ENCODE results near the gene ARHGAP27.
A peak's percentile ranks its signal among the peaks of the same experiment; 100 is the strongest.

The ARHGAP27 gene

DNA sequence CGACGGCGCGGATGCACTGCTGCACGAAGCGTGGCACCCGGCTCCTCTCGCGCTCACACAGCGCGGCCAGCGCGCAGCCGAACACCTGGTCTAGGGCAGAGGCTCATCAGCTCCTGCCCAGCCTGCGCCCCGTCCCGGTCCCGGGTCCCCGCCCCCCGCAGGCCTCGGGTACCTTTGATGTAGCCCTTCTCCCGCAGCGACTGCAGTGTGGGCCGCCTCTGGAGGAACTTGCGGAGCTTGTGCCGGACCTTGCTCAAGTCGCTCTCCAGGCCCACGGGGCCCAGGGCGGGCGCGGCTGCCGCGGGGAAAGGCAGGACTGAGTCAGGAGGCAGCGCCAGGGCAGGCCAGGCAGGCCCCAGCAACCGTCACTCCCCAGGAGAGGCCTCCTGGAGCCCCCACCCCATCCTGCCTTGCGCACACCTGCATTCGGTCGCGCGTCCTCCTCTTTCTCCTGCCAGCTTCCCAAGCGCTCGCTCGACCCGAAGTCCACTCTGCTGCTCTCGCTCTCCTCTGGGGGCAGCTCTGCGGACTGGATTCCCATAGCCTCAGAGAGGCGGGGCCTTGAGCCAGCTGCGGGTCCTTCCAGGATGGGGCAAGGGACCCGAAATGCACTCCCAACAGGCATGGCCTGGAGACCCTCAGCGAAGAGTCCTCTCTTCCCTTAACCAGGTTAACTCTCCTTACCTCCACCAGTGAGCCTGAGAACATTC is 36.0 kb downstream of the ARHGAP27 start:
- TF ChIP-seq NFIC (IDR thresholded peaks at IDR 0.05) (no peak), RAD21 (IDR thresholded peaks at IDR 0.05; ENCODE audit: low read depth) (no peak), EGR1 (IDR thresholded peaks at IDR 0.05) (no peak), TAF1 (IDR thresholded peaks at IDR 0.05; ENCODE audit: low read depth) (no peak), CREB1 (IDR thresholded peaks at IDR 0.05; ENCODE audit: low read depth) (no peak), FOXM1 (IDR thresholded peaks at IDR 0.05; ENCODE audit: borderline replicate concordance, low read depth) (no peak), TEAD4 (IDR thresholded peaks at IDR 0.05) (no peak)
- TF ChIP-seq, protein P1, sequence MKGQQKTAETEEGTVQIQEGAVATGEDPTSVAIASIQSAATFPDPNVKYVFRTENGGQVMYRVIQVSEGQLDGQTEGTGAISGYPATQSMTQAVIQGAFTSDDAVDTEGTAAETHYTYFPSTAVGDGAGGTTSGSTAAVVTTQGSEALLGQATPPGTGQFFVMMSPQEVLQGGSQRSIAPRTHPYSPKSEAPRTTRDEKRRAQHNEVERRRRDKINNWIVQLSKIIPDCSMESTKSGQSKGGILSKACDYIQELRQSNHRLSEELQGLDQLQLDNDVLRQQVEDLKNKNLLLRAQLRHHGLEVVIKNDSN (IDR thresholded peaks at IDR 0.05): no peak

DNA sequence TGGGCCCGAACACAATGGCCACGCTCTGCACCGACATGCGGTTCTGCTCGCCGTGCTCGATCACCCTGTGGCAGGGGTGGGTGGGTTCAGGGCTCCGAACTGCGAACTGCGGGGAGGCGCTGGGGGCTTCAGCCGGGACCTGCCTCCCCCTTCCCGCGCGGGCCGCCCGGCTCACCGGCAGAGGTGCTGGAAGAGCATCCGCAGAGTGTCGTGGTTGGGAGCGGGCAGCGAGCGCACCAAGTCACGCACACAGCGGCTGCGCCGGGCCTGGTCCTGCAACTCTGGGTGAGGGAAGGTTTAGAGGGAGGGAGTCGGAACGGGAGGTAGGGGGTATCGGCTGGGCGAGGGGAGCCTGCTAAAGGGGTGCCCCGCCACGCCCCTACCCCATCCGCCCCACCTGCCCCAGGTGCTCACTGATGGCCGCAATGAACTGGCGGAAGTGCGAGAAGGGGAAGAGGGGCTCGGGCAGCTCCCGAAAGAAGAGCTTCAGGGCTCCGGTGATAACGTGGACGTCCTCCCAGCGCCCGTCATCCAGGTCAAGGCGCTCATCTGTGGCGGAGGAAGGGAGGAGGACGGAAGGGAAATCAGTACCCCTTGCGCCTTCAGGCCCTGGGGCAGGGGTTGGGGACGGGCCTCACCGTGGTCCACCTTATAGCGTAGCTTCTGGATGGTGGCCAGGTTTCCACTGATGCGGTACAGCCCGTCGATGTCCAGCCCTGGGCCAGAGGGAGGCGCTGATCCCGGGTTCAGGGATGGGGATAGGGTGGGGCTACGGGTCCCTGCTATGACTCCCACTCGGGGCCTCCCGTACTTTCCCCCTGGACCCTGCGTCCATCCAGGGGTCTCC is 36.9 kb downstream of the ARHGAP27 start:
- no peak for TF ChIP-seq EGR1 (IDR thresholded peaks at IDR 0.05)
- TF ChIP-seq TAF1 (IDR thresholded peaks at IDR 0.05; ENCODE audit: low read depth): no peak
- no peak for TF ChIP-seq EP300 (IDR thresholded peaks at IDR 0.05; ENCODE audit: borderline replicate concordance)
- TF ChIP-seq FOXM1 (IDR thresholded peaks at IDR 0.05; ENCODE audit: borderline replicate concordance, low read depth): no peak
- TF ChIP-seq, protein P2, sequence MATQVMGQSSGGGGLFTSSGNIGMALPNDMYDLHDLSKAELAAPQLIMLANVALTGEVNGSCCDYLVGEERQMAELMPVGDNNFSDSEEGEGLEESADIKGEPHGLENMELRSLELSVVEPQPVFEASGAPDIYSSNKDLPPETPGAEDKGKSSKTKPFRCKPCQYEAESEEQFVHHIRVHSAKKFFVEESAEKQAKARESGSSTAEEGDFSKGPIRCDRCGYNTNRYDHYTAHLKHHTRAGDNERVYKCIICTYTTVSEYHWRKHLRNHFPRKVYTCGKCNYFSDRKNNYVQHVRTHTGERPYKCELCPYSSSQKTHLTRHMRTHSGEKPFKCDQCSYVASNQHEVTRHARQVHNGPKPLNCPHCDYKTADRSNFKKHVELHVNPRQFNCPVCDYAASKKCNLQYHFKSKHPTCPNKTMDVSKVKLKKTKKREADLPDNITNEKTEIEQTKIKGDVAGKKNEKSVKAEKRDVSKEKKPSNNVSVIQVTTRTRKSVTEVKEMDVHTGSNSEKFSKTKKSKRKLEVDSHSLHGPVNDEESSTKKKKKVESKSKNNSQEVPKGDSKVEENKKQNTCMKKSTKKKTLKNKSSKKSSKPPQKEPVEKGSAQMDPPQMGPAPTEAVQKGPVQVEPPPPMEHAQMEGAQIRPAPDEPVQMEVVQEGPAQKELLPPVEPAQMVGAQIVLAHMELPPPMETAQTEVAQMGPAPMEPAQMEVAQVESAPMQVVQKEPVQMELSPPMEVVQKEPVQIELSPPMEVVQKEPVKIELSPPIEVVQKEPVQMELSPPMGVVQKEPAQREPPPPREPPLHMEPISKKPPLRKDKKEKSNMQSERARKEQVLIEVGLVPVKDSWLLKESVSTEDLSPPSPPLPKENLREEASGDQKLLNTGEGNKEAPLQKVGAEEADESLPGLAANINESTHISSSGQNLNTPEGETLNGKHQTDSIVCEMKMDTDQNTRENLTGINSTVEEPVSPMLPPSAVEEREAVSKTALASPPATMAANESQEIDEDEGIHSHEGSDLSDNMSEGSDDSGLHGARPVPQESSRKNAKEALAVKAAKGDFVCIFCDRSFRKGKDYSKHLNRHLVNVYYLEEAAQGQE (IDR thresholded peaks at IDR 0.05; ENCODE audit: low read depth): no peak
- TF ChIP-seq, protein P1 (IDR thresholded peaks at IDR 0.05): no peak
- TF ChIP-seq TCF12 (IDR thresholded peaks at IDR 0.05; ENCODE audit: low read depth): no peak
- TF ChIP-seq TEAD4 (IDR thresholded peaks at IDR 0.05): no peak
- no peak for TF ChIP-seq CEBPB (IDR thresholded peaks at IDR 0.05)
- TF ChIP-seq YY1 (IDR thresholded peaks at IDR 0.05; ENCODE audit: low read depth): no peak
- TF ChIP-seq MAX (IDR thresholded peaks at IDR 0.05): no peak

DNA sequence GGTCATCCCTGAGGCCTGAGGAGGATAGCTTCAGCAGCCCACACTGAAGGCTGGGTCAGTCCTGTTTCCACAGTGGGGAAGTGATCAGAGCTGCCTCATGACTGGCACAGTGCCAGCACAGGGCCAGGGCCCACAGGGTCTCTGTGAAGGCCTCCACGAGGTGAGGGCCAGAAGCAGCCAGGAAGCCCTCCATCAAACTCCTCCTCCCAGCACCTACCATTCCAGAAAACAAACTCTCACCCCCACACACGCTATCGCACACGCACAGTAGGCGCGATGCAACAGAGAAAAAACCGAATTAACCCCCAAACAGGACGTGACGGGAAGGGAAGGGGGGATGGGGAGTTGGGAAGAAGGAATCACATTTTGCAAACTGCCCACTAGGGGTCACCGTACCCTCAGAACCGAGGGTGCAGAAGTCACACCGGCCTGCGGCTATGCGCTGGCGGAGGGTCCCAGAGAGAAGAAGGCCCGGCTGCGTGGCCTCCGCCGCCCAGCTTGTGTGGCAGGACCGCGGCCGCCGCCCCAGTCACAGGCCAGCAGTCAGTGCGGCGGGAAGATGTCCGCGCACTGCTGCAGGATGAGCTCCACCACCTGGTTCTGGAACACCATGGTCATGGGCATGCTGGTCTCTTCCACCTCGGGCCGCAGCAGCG is 37.6 kb downstream of the ARHGAP27 start:
- no peak for TF ChIP-seq EGR1 (IDR thresholded peaks at IDR 0.05)
- TF ChIP-seq NFIC (IDR thresholded peaks at IDR 0.05): peak; percentile 49; the same call in 1 of the 2 replicates
- peak; percentile 79 for TF ChIP-seq RAD21 (IDR thresholded peaks at IDR 0.05; ENCODE audit: low read depth)

- no peak for TF ChIP-seq TCF12 (IDR thresholded peaks at IDR 0.05; ENCODE audit: low read depth)
Observed at GRCh38 chr17:45394564-45394912, 38.1 kb downstream of the ARHGAP27 start.

DNA sequence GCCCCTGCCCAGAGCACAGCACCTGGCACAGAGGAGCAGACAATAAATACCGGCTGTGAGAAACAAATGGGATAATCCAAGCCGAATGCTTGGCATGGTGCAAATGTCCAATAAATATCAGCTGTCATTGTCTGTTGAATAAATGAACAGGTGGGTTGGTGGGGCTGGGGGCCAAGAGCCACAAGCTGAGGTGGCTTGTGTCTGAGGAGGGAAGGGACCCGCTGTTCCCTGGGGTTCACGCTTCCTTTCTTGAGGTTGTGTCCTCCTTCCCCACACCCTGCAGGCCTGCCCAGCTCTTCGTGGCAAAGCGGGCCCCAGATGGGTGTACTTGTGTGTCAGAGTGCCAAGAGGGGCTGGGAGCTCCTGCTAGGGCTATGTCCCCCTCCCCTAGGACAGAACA is 38.6 kb downstream of the ARHGAP27 start:
- TF ChIP-seq CREB1 (IDR thresholded peaks at IDR 0.05; ENCODE audit: low read depth): no peak

GRCh38 chr17:45393411-45393810 is 39.3 kb downstream of the ARHGAP27 start:
- TF ChIP-seq NFIC (IDR thresholded peaks at IDR 0.05) (no peak), CEBPB (IDR thresholded peaks at IDR 0.05) (no peak)

DNA sequence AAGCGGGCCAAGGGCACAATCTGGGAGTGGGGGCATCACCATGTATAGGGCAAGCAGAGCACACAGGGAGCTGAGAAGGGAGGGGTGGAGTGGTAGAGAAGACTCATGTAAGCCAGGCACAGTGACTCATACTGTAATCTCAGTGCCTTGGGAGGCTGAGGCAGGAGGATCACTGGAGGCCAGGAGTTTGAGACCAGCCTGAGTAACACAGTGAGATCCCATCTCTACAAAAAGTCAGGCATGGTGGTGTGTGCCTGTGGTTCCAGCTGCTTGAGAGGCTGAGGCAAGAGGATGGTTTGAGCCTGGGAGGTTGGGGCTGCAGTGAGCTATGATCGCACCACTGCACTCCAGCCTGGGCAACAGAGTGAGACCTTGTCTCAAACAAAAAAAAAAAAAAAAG is 40.8 kb downstream of the ARHGAP27 start:
- no peak for TF ChIP-seq CREB1 (IDR thresholded peaks at IDR 0.05; ENCODE audit: low read depth)
- no peak for TF ChIP-seq EGR1 (IDR thresholded peaks at IDR 0.05)
- TF ChIP-seq TCF12 (IDR thresholded peaks at IDR 0.05; ENCODE audit: low read depth): no peak
- TF ChIP-seq FOXM1 (IDR thresholded peaks at IDR 0.05; ENCODE audit: borderline replicate concordance, low read depth): no peak
- no peak for TF ChIP-seq NFIC (IDR thresholded peaks at IDR 0.05)
- TF ChIP-seq, protein P2 (IDR thresholded peaks at IDR 0.05; ENCODE audit: low read depth): no peak
- no peak for TF ChIP-seq CEBPB (IDR thresholded peaks at IDR 0.05)
- TF ChIP-seq EP300 (IDR thresholded peaks at IDR 0.05; ENCODE audit: borderline replicate concordance): no peak
- TF ChIP-seq MAX (IDR thresholded peaks at IDR 0.05): no peak
- TF ChIP-seq, protein P1 (IDR thresholded peaks at IDR 0.05): no peak
- TF ChIP-seq RAD21 (IDR thresholded peaks at IDR 0.05; ENCODE audit: low read depth): no peak
- no peak for TF ChIP-seq TEAD4 (IDR thresholded peaks at IDR 0.05)
- no peak for TF ChIP-seq TAF1 (IDR thresholded peaks at IDR 0.05; ENCODE audit: low read depth)
